GM19467 (cell line): Measurements from ENCODE around the gene CD300H.

Experiments used
- ATAC-seq: cut with Tn5 transposase; IDR thresholded peaks from one replicate; pipeline ENCODE4 v1.9.1; 2021; ENCODE audit warnings: mild to moderate bottlenecking, moderate library complexity; ENCODE audit not compliant: unreplicated experiment

Gene CD300H

DNA sequence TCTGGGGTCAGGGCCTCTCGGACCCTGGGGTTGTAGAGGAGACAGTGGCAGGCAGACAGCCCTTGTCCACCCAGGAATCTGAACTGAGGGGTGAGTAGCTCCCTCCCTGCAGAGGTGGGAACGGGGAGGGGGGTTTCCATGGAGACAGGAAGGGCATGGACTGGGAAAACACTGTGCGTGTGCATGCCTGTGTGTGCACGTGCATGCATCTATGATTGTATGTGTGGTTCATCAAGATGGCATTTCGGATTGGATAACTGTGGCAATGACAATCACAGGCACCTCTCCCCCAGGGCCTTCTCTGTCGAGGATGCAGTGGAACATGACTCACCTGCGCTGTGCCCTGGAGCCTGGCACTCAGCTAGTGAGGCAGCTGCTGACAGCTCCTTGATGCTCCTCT is 15.3 kb downstream of the CD300H start:
- ATAC-seq: no peak

DNA sequence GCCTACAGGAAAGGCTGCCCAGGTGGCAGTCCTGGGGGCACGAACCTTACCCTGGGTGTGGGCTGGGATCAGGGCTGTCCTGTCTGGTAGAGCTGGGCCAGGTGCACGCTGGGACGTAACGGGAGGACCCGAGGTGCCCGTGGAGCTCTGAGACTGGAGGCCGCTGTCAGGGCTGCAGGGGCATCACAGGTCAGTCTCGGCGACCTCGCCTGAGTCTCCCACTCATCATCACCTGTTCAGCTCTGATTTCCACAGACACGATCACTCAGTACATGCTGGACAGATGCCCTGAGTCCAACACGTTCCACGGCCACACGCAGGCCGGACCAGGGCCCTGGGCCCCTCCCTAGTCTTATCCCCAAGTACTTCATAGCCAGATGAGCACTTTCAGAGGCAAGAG is 16.7 kb downstream of the CD300H start:
- ATAC-seq: no peak

DNA sequence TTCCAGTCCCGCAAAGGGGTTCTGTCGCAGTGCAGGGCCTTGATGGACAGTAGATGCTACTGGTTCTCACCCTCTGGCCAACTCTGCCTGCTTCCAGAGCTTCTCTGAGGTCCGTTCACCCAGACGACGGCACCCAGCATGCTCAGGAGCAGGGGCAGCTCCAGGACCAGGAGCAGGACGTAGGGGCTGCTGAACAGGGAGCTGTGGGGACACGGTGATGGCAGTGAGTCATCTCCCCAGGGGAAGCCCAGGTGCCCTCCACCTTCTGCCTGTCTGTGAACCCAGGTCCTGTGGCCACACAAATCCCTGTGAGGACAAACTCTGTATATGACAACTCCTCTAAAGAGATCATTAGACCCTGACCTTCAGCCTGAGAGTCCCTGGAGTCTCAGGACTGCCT is 18.0 kb downstream of the CD300H start:
- no peak for ATAC-seq

DNA sequence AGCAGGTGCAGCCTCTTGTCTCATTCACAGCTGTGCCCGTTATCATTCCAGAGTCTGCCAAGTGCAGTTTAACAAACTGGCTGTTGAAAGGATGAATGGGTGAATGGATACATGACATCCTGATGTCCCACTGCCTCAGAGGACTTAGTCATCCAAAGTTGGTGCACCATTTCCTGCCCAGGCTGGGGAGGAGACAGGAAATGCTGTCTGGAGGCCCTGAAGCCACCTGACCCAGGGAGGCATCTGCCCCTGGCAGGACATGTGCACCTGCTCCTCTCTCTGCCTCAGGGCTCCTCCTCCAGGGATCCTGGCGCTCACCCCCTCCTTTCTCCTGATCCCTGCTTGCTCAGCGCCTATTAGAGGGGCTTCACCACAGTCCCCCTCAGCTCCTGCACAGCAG is 19.6 kb downstream of the CD300H start:
- ATAC-seq: no peak

- no peak for ATAC-seq
Measured at GRCh38 chr17:74547264-74547663, 20.0 kb downstream of the CD300H start.

- no peak for ATAC-seq
Measured at GRCh38 chr17:74546586-74546985, 20.7 kb downstream of the CD300H start.

DNA sequence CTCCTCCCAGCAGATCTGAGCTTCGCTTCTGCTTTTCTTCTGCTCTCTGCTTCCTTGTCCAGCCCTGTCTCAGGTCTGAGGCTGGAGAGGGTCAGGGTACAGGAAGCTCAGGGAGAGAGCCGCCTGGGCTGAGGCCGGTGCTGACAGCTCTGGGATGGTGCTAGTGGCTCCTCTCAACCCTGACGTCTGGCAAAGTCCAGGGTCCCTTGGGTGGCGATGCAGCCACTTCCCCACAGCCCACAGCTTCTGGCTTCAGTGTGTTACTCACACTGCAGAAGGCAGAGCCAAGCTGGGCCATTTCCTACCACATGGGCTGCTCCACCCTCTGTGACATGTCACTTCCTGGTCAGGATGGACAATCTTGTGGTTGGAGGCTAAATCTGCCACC is 21.5 kb downstream of the CD300H start, which contains the start of gene CD300C:
CD300C (minus strand) TSS at position 273 of the 388 bp plus-strand sequence. CDS start 333 bp downstream, outside the sequence.
- no peak for ATAC-seq

DNA sequence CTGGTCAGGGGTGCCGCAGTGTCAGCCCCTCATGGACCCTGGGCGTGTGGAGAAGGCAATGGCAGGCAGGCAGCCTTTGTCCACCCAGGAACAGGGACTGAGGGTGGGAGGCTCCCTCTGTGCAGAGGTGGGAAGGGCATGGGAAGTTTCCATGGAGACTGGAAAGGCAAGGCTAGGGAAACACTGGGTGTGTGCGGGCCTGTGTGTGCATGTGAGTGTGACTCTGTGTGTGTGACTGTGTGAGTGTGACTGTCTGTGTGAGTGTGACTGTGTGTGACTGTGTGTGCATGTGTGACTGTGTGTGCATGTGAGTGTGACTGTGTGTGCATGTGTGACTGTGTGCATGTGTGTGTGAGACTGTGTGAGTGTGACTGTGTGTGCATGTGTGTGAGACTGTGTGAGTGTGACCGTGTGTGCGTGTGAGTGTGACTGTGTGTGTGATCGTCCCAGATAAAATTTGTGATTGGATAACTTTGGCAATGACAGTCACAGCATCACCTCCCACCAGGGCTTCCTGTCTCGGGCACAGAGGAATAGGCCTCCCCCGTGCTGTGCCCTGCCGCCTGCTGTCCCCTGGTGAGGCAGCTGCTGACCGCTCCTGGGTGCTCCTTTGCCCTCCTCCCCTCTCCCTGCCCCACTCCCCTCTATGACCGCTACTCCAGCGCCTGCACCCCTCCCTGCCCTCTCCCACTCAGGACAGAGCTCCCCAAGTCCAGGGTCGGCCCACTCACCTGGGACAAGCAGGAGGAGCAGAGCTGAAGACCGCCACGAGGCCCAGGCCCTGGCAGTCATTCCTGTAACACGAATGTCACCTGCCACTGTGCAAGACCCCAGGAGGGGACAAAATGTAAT is 22.1 kb downstream of the CD300H start:
- ATAC-seq: no peak

DNA sequence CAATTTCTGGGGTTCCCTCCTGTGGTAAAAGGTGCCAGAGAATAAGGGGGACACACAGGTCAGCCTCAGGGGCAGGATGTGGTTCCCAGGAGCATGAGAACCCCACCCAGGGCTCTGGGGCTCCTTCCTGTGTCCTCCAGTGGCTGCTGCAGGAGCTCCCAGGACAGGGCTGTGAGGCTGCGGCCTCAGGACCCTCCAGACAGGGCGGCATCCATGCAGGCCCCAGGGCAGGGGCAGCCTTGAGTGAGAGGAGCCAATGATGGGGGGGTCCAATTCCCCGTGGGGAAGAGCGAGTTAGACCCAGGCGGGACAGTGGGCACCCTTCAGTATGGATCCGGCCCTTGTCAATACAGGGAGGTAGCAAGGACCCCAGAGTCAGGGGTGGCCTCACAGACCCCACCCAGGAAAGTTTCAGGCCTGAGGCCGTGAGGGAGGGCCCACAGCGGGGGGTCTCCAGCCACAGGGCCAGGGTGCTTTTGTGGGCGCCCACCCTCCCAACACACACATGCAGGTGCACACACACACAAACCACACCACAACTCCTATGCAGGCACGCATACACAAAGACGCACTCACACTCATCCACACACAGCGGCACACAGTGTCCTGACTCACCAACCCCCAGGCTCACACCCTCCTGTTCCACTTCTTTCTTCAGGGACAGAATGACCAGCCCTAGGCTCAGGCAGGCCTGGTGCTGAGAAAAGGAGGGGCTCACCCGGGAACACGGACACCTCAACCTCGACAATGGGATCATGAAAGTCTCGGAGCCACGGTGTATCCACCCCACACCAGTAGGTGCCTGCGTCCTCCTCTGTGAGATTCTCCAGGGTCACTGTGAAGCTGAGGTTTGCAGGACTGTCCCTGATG is 23.2 kb downstream of the CD300H start:
- no peak for ATAC-seq

- ATAC-seq: no peak
Measured at GRCh38 chr17:74543406-74543805, 23.9 kb downstream of the CD300H start.

GRCh38 chr17:74542727-74543383 is 24.5 kb downstream of the CD300H start:
- ATAC-seq: no peak

GRCh38 chr17:74542166-74542565 is 25.1 kb downstream of the CD300H start:
- no peak for ATAC-seq

- no peak for ATAC-seq
Measured at GRCh38 chr17:74541176-74542111, 25.9 kb downstream of the CD300H start.

- ATAC-seq: no peak
Measured at GRCh38 chr17:74539281-74539820, 28.0 kb downstream of the CD300H start.

DNA sequence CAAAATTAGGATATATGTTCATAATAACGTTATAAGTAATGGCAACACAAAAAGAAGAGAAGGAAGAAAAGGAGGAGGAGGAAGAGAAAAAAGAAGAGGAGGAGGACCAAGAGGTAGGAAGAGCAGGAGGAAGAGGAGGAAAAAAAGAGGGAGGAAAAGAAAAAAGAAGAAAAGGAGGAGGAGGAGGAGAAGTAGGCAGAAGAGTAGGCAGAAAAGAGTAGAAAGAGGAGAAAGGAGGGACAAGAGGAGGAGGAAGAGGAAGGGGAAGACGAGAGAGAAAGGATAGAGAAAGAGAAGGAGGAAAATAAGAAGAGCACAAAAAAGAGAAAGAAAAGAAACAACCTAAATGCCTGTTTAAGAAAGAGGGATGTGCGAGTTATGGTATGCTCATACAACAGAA is 30.4 kb downstream of the CD300H start:
- no peak for ATAC-seq

GRCh38 chr17:74532115-74532514 is 35.2 kb downstream of the CD300H start:
- ATAC-seq: no peak

GRCh38 chr17:74531231-74531761 is 36.0 kb downstream of the CD300H start, which contains the start of gene CD300LB:
CD300LB (minus strand) TSS chr17:74531475; CDS start chr17:74531350, 125 bp downstream.
- no peak for ATAC-seq

GRCh38 chr17:74530831-74531150 is 36.5 kb downstream of the CD300H start:
- no peak for ATAC-seq

- ATAC-seq: no peak
Measured at GRCh38 chr17:74529243-74529642, 38.1 kb downstream of the CD300H start.
